BE2C (cell line): ENCODE data around the gene ZNF664.

Experiments
- DNase-seq: peaks from one replicate; pipeline ENCODE4 v3.0.0-alpha.2; 2020
- H3K27me3 ChIP-seq: fragments of 250-450 bp; sonication (Bioruptor Pico); 2 replicates; pipeline ENCODE4 v1.5.1; 2020; ENCODE audit warnings: mild to moderate bottlenecking
- H3K36me3 ChIP-seq: fragments of 250-450 bp; sonication (Bioruptor Pico); 2 replicates; pipeline ENCODE4 v1.5.1; 2020; ENCODE audit warnings: mild to moderate bottlenecking
- H3K4me1 ChIP-seq: fragments of 250-450 bp; sonication (Bioruptor Pico); 2 replicates; pipeline ENCODE4 v1.5.1; 2020
- H3K4me3 ChIP-seq: 2 replicates; pipeline ENCODE4 v1.5.1; 2011; ENCODE audit warnings: low read depth, low read length
- H3K9me3 ChIP-seq: fragments of 250-450 bp; sonication (Bioruptor Pico); 2 replicates; pipeline ENCODE4 v1.5.1; 2020
- CTCF ChIP-seq: IDR thresholded peaks from 2 replicates; pipeline ENCODE4 v1.5.1; 2012; ENCODE audit warnings: mild to moderate bottlenecking, low read depth, low read length

ZNF664 gene

GRCh38 chr12:123967121-123967586 lies 5.9 kb upstream of the ZNF664 start:
- no peaks in the 10 kb centered on the region; the same call in 1 of the 2 replicates for H3K36me3 ChIP-seq
- peaks cover 5% of the 10 kb centered on the region for H3K4me1 ChIP-seq
- no peaks in the 10 kb centered on the region for H3K27me3 ChIP-seq
- H3K4me3 ChIP-seq, result no peak overlapping the region
- no peaks in the 10 kb centered on the region for H3K9me3 ChIP-seq
- no peak for DNase-seq
- TF ChIP-seq CTCF, result no peak

- Histone ChIP-seq H3K4me1 (no peaks in the 10 kb centered on the region; the same call in 1 of the 2 replicates), H3K36me3 (peaks cover 15% of the 10 kb centered on the region), H3K4me3 (peak overlapping the region; percentile 63), H3K27me3 (no peaks in the 10 kb centered on the region), H3K9me3 (no peaks in the 10 kb centered on the region)
- DNase-seq, result no peak
- no peak for TF ChIP-seq CTCF
Observed at GRCh38 chr12:123971449-123971769, 1.6 kb upstream of the ZNF664 start.

- TF ChIP-seq CTCF, result no peak
- H3K27me3 ChIP-seq, result no peaks in the 10 kb centered on the region
- no peaks in the 10 kb centered on the region; the same call in 1 of the 2 replicates for H3K4me1 ChIP-seq
- peak overlapping the region; percentile 63 for H3K4me3 ChIP-seq
- H3K36me3 ChIP-seq, result peaks cover 20% of the 10 kb centered on the region
- no peaks in the 10 kb centered on the region for H3K9me3 ChIP-seq
- peak; percentile 43 for DNase-seq
Observed at GRCh38 chr12:123971770-123972456, 1.1 kb upstream of the ZNF664 start.

DNA sequence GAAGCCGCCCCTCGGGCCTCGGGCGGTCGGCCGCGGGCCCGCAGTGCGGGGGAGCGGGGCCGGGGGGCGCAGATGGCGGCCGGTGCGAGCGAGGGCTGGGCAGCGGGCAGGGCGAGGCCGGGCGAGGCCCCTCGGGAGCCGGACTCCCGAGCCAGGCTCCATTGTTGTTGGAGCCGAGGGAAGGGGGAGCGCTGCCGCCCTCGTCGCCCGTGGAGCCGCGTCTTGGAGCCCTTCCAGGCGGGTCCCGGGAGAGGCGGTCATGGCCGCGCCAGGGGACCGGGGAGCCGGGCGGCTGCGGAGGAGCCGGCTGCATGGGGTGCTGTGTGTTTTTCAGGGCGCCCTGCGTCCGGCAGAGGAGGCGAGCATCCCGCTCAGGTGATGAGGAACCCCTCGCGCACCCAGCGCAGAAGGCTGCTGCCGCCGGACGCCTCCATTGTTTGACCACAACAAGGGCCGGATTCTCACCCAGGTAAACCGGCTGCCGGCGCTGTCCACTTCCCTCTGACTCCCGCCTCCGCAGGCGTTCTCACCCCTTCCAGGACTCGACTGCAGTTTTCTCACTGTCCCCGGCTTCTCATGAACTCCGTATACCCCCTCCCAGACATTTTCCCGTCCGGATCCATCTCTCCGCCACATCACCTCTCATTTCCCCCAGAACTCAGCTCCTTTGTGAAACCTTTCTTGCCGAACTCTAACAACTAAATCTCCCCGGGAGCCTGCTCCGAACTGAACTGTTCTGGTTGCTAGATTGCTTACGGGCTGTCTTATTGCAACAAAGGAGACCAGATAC lies 732 bp downstream of the ZNF664 start:
- no peaks in the 10 kb centered on the region; the same call in 1 of the 2 replicates for H3K4me1 ChIP-seq
- H3K9me3 ChIP-seq, result no peaks in the 10 kb centered on the region
- TF ChIP-seq CTCF, result no peak
- DNase-seq, result peak; percentile 51
- peak overlapping the region; percentile 93 for H3K4me3 ChIP-seq
- no peaks in the 10 kb centered on the region for H3K27me3 ChIP-seq
- peaks cover 22% of the 10 kb centered on the region for H3K36me3 ChIP-seq

DNA sequence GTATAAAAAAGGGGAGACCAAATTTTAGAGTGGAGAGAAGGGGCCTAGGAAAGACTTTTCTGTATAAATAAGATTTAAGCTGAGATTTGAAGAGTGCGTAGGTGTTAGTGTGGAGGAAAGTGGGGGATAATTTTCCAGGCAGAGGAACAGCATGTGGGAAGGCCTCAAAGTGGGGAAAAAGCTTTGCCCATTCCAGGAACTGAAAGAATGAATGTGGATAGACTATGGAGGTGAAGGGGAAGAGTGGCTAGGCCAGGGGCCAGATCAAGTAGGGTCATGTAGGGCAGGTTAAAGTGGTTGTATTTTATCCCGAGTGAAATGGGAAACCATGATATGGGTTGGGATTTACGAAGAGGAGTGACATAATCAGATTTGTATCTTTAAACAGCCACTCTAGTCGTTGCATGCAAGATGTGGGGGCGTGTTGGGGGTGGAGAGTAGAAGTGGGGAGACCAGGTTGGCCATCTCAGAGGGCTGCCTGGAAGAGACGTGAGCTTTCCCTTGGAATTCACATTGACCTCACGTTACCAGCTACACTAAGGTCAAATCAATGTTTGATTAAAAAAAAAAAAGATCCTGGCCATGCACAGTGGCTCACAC lies 3.3 kb downstream of the ZNF664 start:
- no peaks in the 10 kb centered on the region for H3K9me3 ChIP-seq
- H3K36me3 ChIP-seq, result peaks cover 22% of the 10 kb centered on the region
- DNase-seq, result no peak
- H3K27me3 ChIP-seq, result no peaks in the 10 kb centered on the region
- no peak overlapping the region for H3K4me3 ChIP-seq
- no peaks in the 10 kb centered on the region; the same call in 1 of the 2 replicates for H3K4me1 ChIP-seq
- TF ChIP-seq CTCF, result no peak
